Stimulated activated CD4-positive, alpha-beta T cell treated with anti-CD3 and anti-CD28 coated beads, TNF-alpha, amount 100 ng/mL, for 48 hours (primary cell): ENCODE measurements around the gene MYBPC2.

ENCODE experiments used
- DNase-seq, 3 donors: peaks; one replicate each; pipeline ENCODE4 v3.0.0-alpha.2; 2020; ENCODE audit warnings: low read depth in 3 of 3

The MYBPC2 gene

GRCh38 chr19:50409347-50409746 lies 23.3 kb upstream of the MYBPC2 start:
- no peak for DNase-seq

- DNase-seq = no peak
Measured at GRCh38 chr19:50410109-50410508, 22.6 kb upstream of the MYBPC2 start.

- DNase-seq = no peak
Measured at GRCh38 chr19:50412419-50412818, 20.3 kb upstream of the MYBPC2 start.

DNA sequence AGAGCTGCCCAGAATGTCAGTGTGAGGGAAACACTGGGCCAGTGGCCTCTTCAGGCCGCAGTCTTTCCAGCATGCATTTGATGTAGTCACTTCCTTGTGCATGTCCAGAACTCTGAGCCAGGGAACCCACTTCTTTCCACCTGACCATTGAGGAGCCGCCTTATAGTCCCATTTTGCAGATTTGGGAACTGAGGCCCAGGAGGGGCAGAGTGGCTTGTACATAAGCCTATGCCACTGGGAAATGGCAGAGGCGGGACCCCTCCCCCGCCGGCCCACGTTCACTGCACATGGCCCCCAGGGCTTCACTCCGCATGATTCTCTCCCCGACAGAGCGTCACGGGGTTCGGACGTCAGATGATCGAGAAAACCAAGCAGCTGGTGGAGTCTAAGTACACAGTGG lies 19.6 kb upstream of the MYBPC2 start:
- no peak for DNase-seq

DNA sequence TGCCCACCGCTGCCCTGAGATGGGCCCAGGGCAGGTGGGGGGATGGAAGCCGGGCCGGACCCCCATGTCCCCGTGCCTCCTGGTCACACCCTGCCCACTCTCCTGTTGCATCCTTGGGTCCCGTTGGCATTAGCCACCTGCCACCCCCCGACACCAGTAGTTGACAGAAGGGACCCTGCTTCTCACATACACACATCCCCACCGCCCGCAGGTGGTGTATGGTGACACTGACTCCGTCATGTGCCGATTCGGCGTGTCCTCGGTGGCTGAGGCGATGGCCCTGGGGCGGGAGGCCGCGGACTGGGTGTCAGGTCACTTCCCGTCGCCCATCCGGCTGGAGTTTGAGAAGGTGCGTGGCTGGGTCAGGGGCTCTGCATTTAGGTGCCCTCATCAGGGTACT lies 19.2 kb upstream of the MYBPC2 start:
- no peak for DNase-seq

- DNase-seq = peak; percentile 61 to 77 (median 68)
Measured at GRCh38 chr19:50414864-50415660, 17.6 kb upstream of the MYBPC2 start.

DNA sequence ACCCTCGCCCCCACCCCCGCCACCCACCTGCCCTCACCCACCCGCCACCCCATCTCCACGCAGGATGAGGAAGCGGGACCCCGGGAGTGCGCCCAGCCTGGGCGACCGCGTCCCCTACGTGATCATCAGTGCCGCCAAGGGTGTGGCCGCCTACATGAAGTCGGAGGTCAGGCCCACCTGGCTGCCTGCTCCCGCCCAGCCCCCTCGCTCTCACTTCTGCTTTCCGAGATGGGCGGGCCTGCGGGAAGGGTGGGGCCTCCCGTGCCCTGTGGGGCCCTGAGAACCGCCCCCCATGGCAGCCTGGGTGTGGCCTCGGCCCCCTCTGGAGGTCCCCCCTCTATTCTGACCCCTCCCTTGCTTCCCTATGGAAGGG lies 17.0 kb upstream of the MYBPC2 start:
- no peak for DNase-seq

- no peak for DNase-seq
Measured at GRCh38 chr19:50416034-50416977, 16.4 kb upstream of the MYBPC2 start.

DNA sequence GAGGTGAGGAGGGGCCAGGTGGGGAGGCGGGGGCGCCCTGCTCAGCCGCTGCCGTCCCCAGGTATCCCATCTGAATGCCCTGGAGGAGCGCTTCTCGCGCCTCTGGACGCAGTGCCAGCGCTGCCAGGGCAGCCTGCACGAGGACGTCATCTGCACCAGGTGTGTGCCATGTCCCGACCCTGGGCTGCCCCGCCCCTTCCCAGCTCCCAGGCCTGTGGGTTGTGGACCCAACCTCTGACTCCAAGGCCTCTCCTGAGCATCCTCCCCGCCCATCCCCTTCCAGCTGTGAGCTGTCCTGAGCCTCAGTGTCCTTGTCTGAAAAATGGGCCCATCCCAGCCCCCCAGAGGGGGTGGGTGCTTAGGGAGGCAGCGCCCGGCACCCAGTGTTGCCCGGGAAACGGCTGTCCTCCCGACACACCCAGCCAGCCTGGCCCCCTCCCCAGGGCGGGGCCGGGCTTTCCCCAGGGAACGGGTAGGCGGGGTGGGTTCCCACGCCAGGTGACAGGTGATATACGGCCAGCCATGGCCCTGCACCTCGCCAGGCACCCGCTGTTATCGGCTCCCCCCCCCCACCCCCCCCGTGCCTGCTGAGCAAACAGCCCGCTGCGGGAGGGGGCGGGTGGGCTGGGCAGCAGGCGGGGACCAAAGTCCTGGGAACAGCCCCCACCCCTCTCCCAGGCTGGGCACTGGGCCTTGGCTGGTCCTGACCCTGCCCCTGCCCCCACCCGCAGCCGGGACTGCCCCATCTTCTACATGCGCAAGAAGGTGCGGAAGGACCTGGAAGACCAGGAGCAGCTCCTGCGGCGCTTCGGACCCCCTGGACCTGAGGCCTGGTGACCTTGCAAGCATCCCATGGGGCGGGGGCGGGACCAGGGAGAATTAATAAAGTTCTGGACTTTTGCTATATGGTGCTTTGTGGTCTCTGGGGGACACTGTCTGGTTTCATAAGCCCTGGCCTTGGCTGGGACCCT lies 15.3 kb upstream of the MYBPC2 start:
- no peak for DNase-seq

GRCh38 chr19:50418176-50419021 lies 14.3 kb upstream of the MYBPC2 start, which contains the start of gene SPIB:
Gene SPIB (plus strand): TSS chr19:50418938. CDS start chr19:50418963, 25 bp downstream.
- no peak for DNase-seq

- no peak for DNase-seq
Measured at GRCh38 chr19:50419022-50419579, 13.6 kb upstream of the MYBPC2 start.

DNA sequence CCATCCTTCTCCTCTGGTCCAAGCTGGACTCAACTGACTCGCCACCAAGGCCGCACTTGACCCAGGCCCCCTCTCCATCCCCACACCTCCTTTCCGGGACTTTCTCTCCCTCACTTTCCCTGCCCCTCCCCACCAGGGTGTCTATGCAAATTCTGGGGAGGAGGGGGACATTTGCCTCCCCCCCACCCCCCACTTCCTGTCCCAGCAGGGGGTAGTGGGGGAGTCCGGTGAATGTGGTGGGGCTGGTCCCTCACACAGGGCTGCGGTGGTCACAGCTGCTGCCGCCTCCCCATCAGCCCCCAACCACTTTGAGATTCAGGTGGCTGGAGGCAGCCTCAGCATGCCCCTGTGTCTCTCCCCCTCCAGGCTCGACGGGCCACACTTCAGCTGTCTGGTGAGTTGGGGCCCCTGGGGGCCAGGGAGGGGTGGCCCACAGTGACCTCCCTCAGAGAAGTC lies 13.1 kb upstream of the MYBPC2 start:
- no peak for DNase-seq

DNA sequence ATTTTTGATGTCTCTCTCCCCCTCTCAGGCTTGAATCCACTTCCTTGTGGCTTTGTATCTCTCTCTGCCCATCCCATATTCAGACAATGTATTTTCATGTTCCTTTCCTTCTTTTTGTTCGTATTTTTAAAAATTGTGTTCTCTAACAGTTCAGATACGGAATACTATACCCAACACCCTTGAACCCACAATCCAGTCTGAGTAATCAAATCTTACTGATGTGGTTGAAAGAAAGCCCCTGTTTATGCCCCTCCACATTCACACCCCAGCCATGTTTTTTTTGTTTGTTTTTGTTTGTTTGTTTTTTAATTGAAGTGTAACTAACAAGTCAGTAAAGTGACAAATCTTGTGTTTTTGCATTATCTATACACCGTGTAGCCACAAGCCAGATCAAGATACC lies 12.6 kb upstream of the MYBPC2 start:
- DNase-seq = no peak

- no peak for DNase-seq
Measured at GRCh38 chr19:50420808-50421207, 11.9 kb upstream of the MYBPC2 start.

- DNase-seq = no peak
Measured at GRCh38 chr19:50422397-50423278, 10.1 kb upstream of the MYBPC2 start.

DNA sequence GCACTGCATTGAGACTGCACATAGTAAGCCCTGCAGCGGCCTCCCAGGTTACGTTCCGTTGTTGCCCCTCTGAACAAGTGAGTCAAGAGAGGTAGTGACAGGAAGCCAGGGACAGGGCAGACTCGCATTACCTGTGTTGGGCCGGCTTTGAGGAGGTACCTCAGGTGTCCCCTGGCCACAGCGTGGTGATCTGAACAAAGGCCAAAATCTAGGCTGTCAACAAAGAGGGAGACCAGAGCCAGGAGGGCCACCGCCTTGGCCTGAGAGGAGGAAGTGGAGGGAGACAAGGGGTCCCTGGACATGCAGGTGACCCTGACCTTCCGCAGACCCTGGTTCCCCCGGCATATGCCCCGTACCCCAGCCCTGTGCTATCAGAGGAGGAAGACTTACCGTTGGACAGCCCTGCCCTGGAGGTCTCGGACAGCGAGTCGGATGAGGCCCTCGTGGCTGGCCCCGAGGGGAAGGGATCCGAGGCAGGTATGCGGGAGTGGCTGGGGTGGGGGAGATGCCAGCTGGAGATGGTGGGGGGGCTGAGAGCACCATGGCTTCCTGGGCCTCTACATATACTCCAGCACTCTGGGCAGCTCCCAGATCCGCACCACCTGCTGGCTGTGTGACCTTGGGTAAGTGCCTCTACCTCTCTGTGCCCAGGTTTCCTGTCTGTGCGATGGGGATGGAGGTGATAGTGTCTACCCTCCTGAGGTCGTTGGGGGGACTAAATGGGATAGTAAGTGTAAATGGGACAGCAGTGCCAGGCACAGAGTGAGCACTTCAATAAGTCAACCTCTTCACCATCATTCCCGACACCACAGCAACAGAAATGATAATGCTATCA lies 9.2 kb upstream of the MYBPC2 start:
- no peak for DNase-seq

DNA sequence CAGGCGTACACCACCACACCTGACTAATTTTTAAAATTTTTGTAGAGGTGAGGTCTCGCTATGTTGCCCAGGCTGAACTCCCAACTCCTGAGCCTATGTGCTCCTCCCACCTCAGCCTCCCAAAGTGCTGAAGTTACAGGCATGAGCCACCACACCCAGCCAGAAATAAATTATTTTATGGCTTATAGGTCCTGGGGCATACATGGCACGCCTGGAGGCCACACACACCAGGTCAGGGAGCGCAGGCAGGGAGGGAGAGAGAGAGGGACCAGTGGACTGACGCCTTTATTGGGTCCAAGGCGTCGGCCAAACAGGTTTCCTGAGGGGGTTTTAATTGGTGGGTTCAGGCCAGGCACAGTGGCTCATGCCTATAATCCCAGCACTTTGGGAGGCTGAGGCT lies 7.1 kb upstream of the MYBPC2 start:
- no peak for DNase-seq

DNA sequence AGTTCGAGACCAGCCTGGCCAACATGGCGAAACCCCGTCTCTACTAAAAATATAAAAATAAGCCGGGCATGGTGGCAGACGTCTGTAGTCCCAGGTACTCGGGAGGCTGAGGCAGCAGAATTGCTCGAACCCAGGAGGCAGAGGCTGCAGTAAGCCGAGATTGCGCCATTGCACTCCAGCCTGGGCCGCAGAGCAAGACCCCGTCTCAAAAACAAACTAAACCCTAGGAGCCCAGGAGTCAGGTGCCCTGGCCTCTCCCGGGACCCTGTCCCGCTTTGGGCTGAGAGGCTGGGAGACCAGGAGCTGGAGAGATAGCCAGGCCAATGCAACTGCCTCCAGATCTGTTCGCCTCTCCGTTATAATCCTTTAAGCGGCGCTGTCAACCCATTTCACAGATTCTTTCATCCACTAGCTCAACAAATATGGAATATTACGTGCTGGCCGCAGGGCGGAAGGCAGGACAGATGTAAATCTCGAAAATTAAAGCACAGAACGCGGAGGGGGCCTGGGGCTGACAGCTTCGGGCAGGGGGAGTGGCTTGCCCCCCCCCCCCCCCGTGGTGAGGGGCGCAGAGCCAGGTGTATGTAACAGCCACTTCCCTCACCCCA lies 5.3 kb upstream of the MYBPC2 start:
- DNase-seq = no peak
